NB4 (cell line): ENCODE data around the gene HMGCS1.

Experiments
- CTCF ChIP-seq: IDR thresholded peaks from one replicate; pipeline ENCODE4 v1.5.1; 2012; ENCODE audit warnings: low read depth, low read length
- MAX ChIP-seq: IDR thresholded peaks from 2 replicates; pipeline ENCODE4 v1.6.1; 2011; ENCODE audit warnings: low read depth, low read length

GRCh38 chr5:43332401-43332800 is 19.2 kb upstream of the HMGCS1 start:
- TF ChIP-seq CTCF (no peak), MAX (no peak)
